Measurements from ENCODE around the gene NTF3.

NTF3 gene

GRCh38 chr12:5461966-5462365, 30.1 kb downstream of the NTF3 start:
- Histone ChIP-seq H3K27ac (ENCODE audit: low read length) (no peak overlapping the region), H3K4me2 (ENCODE audit: insufficient read depth, low read length) (no peak overlapping the region), H3K36me3 (ENCODE audit: insufficient read depth, low read length) (no peaks in the 10 kb centered on the region), H4K20me1 (ENCODE audit: insufficient read depth, low read length) (no peaks in the 10 kb centered on the region), H2AFZ (ENCODE audit: low read depth, low read length) (no peak overlapping the region), H3K4me3 (ENCODE audit: low read depth in 1 of 2, low read length in 2 of 2) (no peak overlapping the region), H3K79me2 (ENCODE audit: insufficient read depth, low read length) (no peaks in the 10 kb centered on the region), H3K4me1 (ENCODE audit: insufficient read depth, low read length) (peaks cover 4% of the 10 kb centered on the region), H3K9me3 (ENCODE audit: insufficient read depth, low read length, severe bottlenecking) (no peaks in the 10 kb centered on the region), H3K27me3 (ENCODE audit: insufficient read depth, low read length, poor library complexity) (peaks cover 11% of the 10 kb centered on the region), H3K9ac (ENCODE audit: low read depth, low read length) (no peak overlapping the region)
- ATAC-seq (ENCODE audit: insufficient read depth, low read depth), result no peak
- TF ChIP-seq CTCF (IDR thresholded peaks at IDR 0.05; ENCODE audit: borderline replicate concordance, extremely low read depth, low read length, poor library complexity, severe bottlenecking) (no peak), EZH2 (IDR thresholded peaks at IDR 0.05; ENCODE audit: borderline replicate concordance, low read depth, low read length, severe bottlenecking) (no peak)
- DNase-seq, result no peak

DNA sequence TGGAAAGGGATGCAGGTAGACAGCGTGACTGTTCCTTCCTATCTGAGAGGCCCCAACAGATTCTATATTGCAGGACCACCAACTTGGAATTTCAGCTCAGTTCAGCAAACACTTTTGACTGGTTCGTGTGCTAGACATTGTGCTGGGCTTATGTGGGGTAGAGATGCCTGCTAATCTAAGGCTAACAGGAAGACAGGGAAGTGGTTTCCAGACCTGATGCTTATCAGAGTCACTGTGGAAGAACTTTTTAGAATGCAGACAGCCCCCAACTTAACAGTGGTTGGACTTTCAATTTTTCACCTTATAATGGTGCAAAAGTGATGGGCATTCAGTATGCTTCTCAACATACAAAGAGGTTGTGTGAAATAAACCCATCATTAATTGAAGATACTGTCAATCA, 32.2 kb downstream of the NTF3 start:
- H3K79me2 ChIP-seq (ENCODE audit: insufficient read depth, low read length), result no peaks in the 10 kb centered on the region
- no peak overlapping the region for H3K4me2 ChIP-seq (ENCODE audit: insufficient read depth, low read length)
- DNase-seq (no peak), ATAC-seq (ENCODE audit: insufficient read depth, low read depth) (no peak)
- TF ChIP-seq CTCF (IDR thresholded peaks at IDR 0.05; ENCODE audit: borderline replicate concordance, extremely low read depth, low read length, poor library complexity, severe bottlenecking) (no peak), EZH2 (IDR thresholded peaks at IDR 0.05; ENCODE audit: borderline replicate concordance, low read depth, low read length, severe bottlenecking) (no peak)
- H3K4me3 ChIP-seq (ENCODE audit: low read depth in 1 of 2, low read length in 2 of 2), result no peak overlapping the region
- H3K4me1 ChIP-seq (ENCODE audit: insufficient read depth, low read length), result no peaks in the 10 kb centered on the region
- no peaks in the 10 kb centered on the region for H3K36me3 ChIP-seq (ENCODE audit: insufficient read depth, low read length)
- H3K9me3 ChIP-seq (ENCODE audit: insufficient read depth, low read length, severe bottlenecking), result no peaks in the 10 kb centered on the region
- H2AFZ ChIP-seq (ENCODE audit: low read depth, low read length), result no peak overlapping the region
- H3K9ac ChIP-seq (ENCODE audit: low read depth, low read length), result no peak overlapping the region
- H3K27me3 ChIP-seq (ENCODE audit: insufficient read depth, low read length, poor library complexity), result peaks cover 11% of the 10 kb centered on the region
- H3K27ac ChIP-seq (ENCODE audit: low read length), result no peak overlapping the region
- H4K20me1 ChIP-seq (ENCODE audit: insufficient read depth, low read length), result no peaks in the 10 kb centered on the region

DNA sequence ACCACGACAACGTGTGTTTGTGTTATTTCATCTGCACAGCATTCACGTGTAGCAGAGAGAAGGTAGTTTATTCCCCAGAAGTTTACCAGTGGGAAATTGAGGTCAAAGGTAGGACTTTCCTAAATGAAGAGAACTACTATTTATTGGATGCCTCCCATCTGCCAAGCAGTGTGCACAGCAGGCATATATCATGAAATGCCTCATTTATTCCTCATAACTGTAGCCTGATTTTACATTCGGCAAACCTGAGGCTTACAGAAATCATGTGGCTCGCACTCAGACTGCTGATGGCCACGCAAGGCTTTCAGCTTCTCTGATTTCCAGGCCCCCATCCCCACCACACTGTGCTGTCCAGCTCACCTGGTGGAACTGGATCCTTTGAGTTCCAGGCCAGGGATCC, 33.5 kb downstream of the NTF3 start:
- no peak overlapping the region for H3K4me2 ChIP-seq (ENCODE audit: insufficient read depth, low read length)
- H3K27ac ChIP-seq (ENCODE audit: low read length), result no peak overlapping the region
- no peak for ATAC-seq (ENCODE audit: insufficient read depth, low read depth)
- no peak overlapping the region for H3K4me3 ChIP-seq (ENCODE audit: low read depth in 1 of 2, low read length in 2 of 2)
- H3K9me3 ChIP-seq (ENCODE audit: insufficient read depth, low read length, severe bottlenecking), result no peaks in the 10 kb centered on the region
- H3K36me3 ChIP-seq (ENCODE audit: insufficient read depth, low read length), result no peaks in the 10 kb centered on the region
- H4K20me1 ChIP-seq (ENCODE audit: insufficient read depth, low read length), result no peaks in the 10 kb centered on the region
- no peak for TF ChIP-seq CTCF (IDR thresholded peaks at IDR 0.05; ENCODE audit: borderline replicate concordance, extremely low read depth, low read length, poor library complexity, severe bottlenecking)
- TF ChIP-seq EZH2 (IDR thresholded peaks at IDR 0.05; ENCODE audit: borderline replicate concordance, low read depth, low read length, severe bottlenecking), result no peak
- no peak overlapping the region for H3K9ac ChIP-seq (ENCODE audit: low read depth, low read length)
- peaks cover 11% of the 10 kb centered on the region for H3K27me3 ChIP-seq (ENCODE audit: insufficient read depth, low read length, poor library complexity)
- H3K4me1 ChIP-seq (ENCODE audit: insufficient read depth, low read length), result no peaks in the 10 kb centered on the region
- no peak overlapping the region for H2AFZ ChIP-seq (ENCODE audit: low read depth, low read length)
- no peak for DNase-seq
- no peaks in the 10 kb centered on the region for H3K79me2 ChIP-seq (ENCODE audit: insufficient read depth, low read length)

- no peak overlapping the region for H3K4me3 ChIP-seq (ENCODE audit: low read depth in 1 of 2, low read length in 2 of 2)
- no peak overlapping the region for H3K4me2 ChIP-seq (ENCODE audit: insufficient read depth, low read length)
- H3K9me3 ChIP-seq (ENCODE audit: insufficient read depth, low read length, severe bottlenecking), result no peaks in the 10 kb centered on the region
- no peaks in the 10 kb centered on the region for H3K36me3 ChIP-seq (ENCODE audit: insufficient read depth, low read length)
- no peak overlapping the region for H3K9ac ChIP-seq (ENCODE audit: low read depth, low read length)
- H2AFZ ChIP-seq (ENCODE audit: low read depth, low read length), result no peak overlapping the region
- no peaks in the 10 kb centered on the region for H3K79me2 ChIP-seq (ENCODE audit: insufficient read depth, low read length)
- ATAC-seq (ENCODE audit: insufficient read depth, low read depth) (no peak), DNase-seq (no peak)
- no peaks in the 10 kb centered on the region for H3K4me1 ChIP-seq (ENCODE audit: insufficient read depth, low read length)
- peaks cover 11% of the 10 kb centered on the region for H3K27me3 ChIP-seq (ENCODE audit: insufficient read depth, low read length, poor library complexity)
- no peak for TF ChIP-seq CTCF (IDR thresholded peaks at IDR 0.05; ENCODE audit: borderline replicate concordance, extremely low read depth, low read length, poor library complexity, severe bottlenecking)
- TF ChIP-seq EZH2 (IDR thresholded peaks at IDR 0.05; ENCODE audit: borderline replicate concordance, low read depth, low read length, severe bottlenecking), result no peak
- H4K20me1 ChIP-seq (ENCODE audit: insufficient read depth, low read length), result no peaks in the 10 kb centered on the region
- no peak overlapping the region for H3K27ac ChIP-seq (ENCODE audit: low read length)
Observed at GRCh38 chr12:5466521-5466960, 34.6 kb downstream of the NTF3 start.

Data from DND-41 (cell line).